GM18907 (cell line): ENCODE measurements around the gene XIAP.
"Not testable (repeated sequence)": the region's sequence is repeated elsewhere in the genome, so short reads cannot be mapped to it uniquely, and the experiment has no call there.

Experiments
- ATAC-seq: cut with Tn5 transposase; IDR thresholded peaks from one replicate; pipeline ENCODE4 v1.9.1; 2021; ENCODE audit warnings: mild to moderate bottlenecking, moderate library complexity; ENCODE audit not compliant: unreplicated experiment

Gene XIAP

GRCh38 chrX:123873956-123874355 is 14.1 kb downstream of the XIAP start:
- ATAC-seq = no peak

GRCh38 chrX:123876177-123876576 is 16.3 kb downstream of the XIAP start:
- ATAC-seq = no peak

GRCh38 chrX:123876844-123877243 is 17.0 kb downstream of the XIAP start:
- ATAC-seq = no peak

DNA sequence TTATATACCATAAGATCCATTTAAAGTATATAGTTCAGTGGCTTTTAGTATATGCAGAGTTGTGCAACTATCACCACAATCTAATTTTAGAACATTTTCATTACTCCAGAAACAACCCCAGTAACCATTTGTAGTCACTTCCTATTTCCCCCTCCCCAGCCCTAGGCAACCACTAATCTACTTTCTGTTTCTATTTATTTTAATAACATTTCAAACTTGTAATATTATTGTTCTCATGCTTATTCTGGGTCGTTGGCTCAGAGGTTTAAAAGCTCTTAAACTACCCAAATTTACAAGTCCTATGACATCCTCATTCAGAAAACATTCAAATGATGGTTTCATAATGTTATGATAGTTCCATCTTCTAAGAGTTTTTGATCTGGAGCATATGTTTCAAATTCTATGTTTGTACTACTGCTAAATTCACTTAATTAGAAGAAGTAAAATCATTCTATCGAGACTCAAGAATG is 18.4 kb downstream of the XIAP start:
- peak; percentile 85 for ATAC-seq

- no peak for ATAC-seq
Observed at GRCh38 chrX:123881330-123881729, 21.5 kb downstream of the XIAP start.

DNA sequence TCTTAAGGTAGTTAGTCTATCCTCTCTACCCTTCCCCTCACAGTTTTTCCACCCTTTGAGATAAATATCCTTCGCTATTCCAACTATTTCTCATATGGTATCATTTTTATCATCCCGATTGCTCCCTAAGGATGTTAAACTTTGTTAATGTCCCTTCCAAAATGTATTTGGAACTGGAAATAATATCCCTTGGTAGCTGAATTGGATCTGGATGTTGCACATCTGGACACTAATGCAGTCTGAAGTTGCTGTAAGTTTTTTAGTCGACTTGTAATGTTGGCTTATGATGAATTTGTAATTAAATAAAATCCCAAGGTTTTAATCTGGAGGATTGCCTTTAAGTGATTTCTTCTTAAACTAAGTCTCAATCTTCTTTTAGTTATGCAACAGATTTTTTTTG is 22.5 kb downstream of the XIAP start:
- ATAC-seq = no peak

DNA sequence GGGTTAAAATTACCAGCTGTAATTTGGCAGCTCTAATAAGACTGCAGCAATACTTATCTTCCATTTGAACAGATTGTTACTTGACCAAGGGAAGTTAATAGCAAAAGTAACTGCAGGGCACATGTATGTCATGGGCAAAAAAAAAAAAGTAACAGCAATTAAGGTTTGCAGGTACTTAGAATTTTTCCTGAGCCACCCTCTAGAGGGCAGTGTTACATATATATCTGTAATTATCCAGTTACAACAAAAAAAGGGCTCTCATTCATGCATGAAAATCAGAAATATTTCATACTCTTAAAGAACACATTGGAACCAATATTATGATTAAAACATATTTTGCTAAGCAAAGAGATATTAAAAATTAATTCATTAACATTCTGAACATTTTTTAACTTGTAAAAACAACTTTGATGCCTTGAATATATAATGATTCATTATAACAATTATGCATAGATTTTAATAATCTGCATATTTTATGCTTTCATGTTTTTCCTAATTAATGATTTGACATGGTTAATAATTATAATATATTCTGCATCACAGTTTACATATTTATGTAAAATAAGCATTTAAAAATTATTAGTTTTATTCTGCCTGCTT is 25.1 kb downstream of the XIAP start:
- peak; percentile 62 for ATAC-seq

GRCh38 chrX:123899701-123900100 is 39.8 kb downstream of the XIAP start:
- ATAC-seq = no peak

- not testable (repeated sequence) for ATAC-seq
Observed at GRCh38 chrX:123903261-123903660, 43.4 kb downstream of the XIAP start.

- no peak for ATAC-seq
Observed at GRCh38 chrX:123905332-123905731, 45.5 kb downstream of the XIAP start.

DNA sequence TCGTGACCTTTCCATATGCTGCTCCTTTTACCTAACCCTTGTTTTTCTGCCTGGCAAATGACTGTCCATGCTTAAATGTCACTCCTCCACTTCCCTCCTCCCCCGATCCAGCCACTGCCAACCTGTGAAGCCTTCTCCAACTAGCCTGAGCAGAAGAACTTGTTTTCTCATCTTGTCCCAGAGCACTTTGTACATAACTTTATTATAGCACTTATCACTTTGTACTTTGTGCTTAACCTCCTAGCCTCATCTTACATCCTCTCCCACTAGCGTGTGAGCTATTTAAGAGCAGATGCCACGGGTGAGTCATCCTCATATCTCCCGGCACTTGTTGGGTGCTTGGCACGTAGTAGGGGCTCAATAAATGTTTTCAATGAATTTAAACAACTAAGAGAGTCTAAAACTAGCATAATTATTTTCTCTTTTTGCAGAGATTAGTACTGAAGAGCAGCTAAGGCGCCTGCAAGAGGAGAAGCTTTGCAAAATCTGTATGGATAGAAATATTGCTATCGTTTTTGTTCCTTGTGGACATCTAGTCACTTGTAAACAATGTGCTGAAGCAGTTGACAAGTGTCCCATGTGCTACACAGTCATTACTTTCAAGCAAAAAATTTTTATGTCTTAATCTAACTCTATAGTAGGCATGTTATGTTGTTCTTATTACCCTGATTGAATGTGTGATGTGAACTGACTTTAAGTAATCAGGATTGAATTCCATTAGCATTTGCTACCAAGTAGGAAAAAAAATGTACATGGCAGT is 46.9 kb downstream of the XIAP start:
- no peak for ATAC-seq

- ATAC-seq = no peak
Observed at GRCh38 chrX:123909523-123909922, 49.7 kb downstream of the XIAP start.

DNA sequence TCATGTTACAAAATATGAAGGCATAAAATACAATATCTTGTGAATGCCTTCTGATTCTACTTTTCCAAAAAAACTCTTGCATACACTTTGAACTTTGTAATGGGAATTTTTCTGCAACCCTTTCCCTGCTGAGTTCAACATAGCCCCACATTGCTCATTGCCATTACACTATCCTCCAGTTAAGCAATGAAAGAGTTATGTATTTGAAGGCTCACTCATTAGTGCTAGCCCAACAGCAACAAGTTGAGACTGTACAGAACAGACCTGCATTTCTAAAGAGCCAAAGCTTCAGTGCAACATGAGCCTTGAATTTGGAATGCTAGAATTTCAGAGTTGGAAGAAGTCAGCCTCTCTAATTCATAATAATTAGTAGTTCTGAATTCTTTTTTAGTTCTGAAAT is 57.2 kb downstream of the XIAP start:
- no peak for ATAC-seq

DNA sequence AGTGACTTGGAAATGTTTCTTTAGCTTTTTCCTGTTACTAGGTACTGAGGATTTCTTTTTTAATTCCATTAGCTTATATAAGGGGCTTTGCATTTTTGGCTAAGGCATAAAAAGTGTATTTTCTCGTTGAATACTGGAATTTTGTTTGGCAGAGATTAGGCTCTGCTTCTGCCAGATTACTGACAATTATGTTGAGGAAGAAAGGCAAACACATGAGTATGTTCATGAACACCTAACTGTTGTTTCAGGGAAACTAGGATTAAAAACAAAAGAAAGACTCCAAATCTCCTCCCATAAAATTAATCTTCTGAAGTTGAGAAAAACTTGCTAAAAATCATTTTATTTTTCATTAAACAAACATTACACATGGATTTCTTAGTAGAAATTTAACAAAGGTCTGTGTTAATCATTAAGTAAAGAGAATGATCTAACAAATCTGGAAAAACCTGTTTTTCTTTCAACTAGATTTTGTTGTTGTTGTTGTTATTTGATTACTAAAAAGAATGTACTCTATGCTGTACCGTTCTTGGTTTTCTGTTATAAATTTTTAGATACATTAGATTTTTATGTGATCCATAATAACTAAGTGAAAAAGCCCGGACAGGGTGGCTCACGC is 58.4 kb downstream of the XIAP start:
- no peak for ATAC-seq

- ATAC-seq = no peak
Observed at GRCh38 chrX:123920105-123920785, 60.4 kb downstream of the XIAP start.

DNA sequence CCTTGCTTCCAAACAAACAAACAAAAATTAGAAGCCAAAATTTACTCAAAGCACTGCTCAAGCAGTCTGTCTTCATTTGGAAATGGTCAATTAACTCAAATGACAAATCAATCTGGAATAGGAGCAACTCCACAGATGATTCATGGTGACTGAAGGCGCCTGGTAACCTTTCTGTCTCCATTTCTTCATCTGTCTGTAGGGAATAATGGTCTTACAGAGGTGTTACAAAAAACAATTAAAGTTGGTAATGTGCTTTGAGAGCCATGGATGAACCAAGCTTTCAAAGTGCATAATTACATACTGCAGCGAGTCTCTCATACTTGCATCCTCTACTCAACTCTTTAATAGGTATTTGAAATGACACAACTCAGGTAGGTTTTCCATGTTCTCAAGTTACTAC is 63.4 kb downstream of the XIAP start:
- no peak for ATAC-seq

GRCh38 chrX:123924186-123924585 is 64.3 kb downstream of the XIAP start:
- ATAC-seq = no peak

DNA sequence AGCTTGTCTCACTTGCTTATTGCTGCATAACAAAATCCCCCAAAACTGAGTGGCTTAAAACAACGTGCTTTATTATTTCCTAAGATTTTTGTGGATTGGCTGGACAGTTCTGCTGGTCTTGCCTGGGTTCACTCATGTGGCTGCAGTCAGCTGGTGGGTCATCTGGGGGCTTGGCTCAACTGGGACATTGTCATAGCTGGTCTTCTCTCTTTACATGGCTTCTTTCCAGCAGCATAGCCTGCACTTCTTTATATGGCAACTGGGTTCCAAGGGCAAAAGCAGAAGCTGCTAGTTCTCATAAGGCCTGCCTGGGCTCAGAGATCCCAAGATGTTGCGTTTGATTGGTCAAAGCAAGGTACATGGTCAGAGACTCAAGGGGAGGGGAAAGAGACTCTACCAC is 68.0 kb downstream of the XIAP start:
- no peak for ATAC-seq

DNA sequence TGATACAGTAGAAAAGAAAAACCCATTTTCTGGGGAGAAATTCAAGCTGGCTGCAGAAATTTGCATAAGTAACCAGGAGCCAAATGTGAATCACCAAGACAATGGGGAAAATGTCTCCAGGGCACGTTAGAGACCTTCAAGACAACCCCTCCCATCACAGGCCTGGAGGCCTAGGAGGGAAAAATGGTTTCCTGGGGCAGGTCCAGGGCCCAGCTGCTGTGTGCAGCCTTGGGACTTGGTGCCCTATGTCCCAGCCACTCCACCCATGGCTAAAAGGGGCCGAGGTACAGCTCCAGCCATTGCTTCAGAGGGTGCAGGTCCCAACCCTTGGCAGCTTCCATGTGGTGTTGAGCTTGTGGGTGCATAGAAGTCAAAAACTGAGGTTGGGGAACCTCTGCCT is 72.2 kb downstream of the XIAP start:
- not testable (repeated sequence) for ATAC-seq

DNA sequence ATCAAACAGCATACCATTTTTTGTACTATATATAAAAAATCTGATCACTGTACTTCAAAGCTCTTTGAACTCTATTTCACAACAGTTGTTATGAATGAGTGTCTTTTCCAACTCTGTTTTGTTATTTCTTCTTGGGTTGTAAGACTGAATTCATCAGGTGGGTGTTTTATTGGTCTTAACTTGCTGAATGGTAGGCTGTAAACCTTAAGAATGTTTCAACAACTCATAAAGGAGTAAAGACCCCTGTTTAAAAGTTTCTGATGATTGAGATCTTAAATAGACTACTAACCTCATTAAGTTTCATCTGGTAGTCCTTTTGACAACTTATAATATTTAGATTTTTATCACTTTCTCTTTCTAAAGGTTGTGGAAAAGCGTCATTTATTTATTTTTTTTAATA is 83.2 kb downstream of the XIAP start:
- no peak for ATAC-seq

- ATAC-seq = no peak
Observed at GRCh38 chrX:123943488-123943887, 83.6 kb downstream of the XIAP start.

DNA sequence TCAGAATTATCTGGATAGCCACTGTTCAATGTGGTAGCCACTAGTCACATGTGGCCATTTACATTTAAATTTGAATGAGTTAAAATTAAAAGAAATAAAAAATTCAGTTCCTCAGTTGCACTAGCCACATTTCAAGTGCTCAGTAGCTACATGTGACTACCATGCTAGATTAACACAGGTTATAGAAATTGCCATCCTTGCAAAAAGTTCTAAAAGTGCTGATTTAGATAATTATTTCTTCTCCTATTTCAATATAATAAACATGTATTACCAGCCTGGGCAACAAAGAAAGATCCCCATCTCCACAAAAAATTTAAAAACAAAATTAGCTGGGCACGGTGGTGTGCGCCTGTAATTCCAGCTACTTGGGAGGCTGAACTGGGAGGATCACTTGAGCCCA is 90.0 kb downstream of the XIAP start:
- no peak for ATAC-seq
